ENCODE results near the gene ARFIP1.

GRCh38 chr4:152950402-152951274 is 170.9 kb downstream of the ARFIP1 start:
- TF ChIP-seq POLR2A (IDR thresholded peaks at IDR 0.05; ENCODE audit: low read length): no peak
- TF ChIP-seq GATA1 (IDR thresholded peaks at IDR 0.05; ENCODE audit: low read depth, low read length): no peak

Data from erythroblast (primary cell).